GM06990 (cell line): ENCODE results near the gene ABCA7.

Experiments
- DNase-seq: peaks from one replicate; pipeline ENCODE4 v3.0.0-alpha.2; 2011; ENCODE audit not compliant: insufficient read length; ENCODE audit errors: extremely low read depth
- H3K27me3 ChIP-seq: replicated peaks from 2 replicates; pipeline ENCODE4 v1.6.0; 2011; ENCODE audit warnings: low read length; ENCODE audit not compliant: control insufficient read depth, insufficient read depth
- H3K36me3 ChIP-seq: 2 replicates; pipeline ENCODE4 v1.5.1; 2011; ENCODE audit warnings: low read length; ENCODE audit not compliant: control insufficient read depth, insufficient read depth
- H3K4me3 ChIP-seq: replicated peaks from 2 replicates; pipeline ENCODE4 v1.5.1; 2011; ENCODE audit warnings: low read depth, mild to moderate bottlenecking, control low read depth, low read length
- TF ChIP-seq, protein P1 (sequence below): IDR thresholded peaks from 2 replicates; pipeline ENCODE4 v1.5.1; 2011; ENCODE audit warnings: low read length, control low read depth, mild to moderate bottlenecking, inconsistent platforms; ENCODE audit not compliant: insufficient read depth, poor library complexity, severe bottlenecking

ABCA7 gene

DNA sequence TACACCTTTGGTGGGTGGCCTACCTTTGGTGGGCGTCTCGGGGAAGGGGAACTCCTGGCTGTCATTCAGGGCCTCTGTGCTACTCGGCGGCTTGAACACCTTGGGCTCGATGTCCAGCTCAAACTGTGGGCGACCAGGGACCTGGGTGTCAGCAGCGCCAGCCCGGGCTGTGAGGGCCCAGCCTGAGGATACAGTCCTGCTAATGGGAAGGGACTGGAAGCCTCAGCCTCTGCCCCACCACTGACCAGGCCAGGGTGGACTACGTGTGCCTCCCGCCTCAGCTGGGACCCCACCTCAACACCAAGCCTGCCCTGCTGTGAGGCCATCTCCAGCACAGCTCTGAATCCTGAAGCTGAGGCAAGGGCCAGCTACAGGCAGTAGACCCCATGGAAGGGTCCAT, 26.7 kb upstream of the ABCA7 start:
- Histone ChIP-seq H3K27me3 (no peaks in the 10 kb centered on the region), H3K4me3 (no peak overlapping the region), H3K36me3 (peaks cover 36% of the 10 kb centered on the region)
- TF ChIP-seq, protein P1, sequence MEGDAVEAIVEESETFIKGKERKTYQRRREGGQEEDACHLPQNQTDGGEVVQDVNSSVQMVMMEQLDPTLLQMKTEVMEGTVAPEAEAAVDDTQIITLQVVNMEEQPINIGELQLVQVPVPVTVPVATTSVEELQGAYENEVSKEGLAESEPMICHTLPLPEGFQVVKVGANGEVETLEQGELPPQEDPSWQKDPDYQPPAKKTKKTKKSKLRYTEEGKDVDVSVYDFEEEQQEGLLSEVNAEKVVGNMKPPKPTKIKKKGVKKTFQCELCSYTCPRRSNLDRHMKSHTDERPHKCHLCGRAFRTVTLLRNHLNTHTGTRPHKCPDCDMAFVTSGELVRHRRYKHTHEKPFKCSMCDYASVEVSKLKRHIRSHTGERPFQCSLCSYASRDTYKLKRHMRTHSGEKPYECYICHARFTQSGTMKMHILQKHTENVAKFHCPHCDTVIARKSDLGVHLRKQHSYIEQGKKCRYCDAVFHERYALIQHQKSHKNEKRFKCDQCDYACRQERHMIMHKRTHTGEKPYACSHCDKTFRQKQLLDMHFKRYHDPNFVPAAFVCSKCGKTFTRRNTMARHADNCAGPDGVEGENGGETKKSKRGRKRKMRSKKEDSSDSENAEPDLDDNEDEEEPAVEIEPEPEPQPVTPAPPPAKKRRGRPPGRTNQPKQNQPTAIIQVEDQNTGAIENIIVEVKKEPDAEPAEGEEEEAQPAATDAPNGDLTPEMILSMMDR = no peak
- no peak for DNase-seq

DNA sequence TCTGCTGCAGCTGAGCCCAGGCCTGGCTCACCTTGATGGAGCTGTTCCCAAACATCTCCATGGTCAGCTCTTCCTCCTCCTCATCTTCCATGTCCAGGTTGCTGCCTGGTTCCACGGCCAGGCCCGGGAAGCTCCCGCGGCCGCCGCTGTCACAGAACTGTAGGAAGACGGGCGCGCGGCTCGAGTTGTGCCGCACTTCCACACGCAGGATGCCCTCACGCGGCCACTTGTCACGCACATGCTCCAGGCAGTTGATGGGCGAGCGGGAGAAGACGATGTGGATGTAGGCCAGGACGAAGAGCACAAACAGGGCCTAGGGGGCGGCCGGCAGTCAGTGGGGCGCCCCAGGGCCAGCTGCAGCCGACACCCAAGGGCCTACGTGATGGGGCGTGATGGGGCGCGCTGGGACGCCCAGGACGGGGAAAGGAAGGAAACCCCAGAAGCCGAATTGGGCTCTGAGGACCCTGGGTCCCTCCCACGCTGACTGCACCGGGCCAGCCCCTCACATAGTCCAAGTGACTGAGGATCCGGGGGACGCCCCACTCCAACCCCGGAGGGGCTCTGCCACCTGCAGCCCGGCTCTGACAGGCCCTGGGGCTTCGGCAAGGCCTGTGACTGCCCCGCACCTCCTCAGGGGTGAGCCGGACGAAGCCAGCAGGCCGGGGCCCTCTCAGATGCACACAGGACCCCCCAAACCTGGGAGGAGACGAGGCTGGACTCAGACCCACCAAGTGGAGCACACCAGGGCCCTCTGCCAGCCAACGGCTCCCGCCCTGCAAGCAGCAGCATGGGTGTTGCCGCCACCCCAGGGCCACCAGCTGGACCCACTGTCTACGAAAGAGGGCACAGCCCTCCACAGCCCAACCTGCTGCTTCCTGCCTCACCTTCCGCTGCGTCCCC, 25.5 kb upstream of the ABCA7 start:
- TF ChIP-seq, protein P1 = no peak
- Histone ChIP-seq H3K36me3 (peaks cover 38% of the 10 kb centered on the region), H3K27me3 (no peaks in the 10 kb centered on the region), H3K4me3 (no peak overlapping the region)
- DNase-seq = no peak

DNA sequence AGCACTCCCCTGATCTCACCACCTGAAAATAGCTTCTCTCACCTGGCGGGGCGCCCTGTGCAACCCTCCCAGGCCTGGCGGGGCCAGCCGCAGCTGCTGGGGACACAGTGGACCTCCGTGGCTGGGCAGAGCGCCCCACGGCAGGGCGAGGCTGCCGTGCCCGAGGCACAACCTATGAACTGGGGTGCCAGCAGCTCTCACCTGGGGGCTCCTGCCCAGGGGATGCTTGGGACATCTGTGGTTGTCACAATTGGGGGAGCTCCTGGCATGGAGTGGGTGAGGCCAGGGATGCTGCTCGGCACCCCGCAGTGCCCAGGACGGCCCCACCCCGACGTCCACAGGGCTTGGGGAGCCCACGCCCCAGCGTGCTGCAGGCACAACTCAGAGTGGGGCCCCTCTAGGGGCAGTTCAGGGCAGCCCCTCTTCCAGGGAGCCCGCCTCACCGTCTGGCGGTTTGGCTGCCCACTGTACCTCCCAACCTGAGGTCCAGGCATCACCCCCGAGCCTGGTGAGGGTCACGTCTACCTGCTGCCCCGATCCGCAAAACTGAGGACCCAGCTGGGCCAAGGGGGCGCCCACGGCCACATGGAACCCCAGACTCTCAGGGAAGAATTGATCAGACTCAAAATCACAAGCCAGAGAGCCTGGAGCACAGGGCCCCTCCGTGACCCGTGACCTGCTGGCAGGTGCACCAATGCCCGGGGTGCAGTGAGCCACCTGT, 24.7 kb upstream of the ABCA7 start:
- Histone ChIP-seq H3K36me3 (peaks cover 34% of the 10 kb centered on the region), H3K27me3 (no peaks in the 10 kb centered on the region), H3K4me3 (no peak overlapping the region)
- DNase-seq = no peak
- TF ChIP-seq, protein P1 = no peak

DNA sequence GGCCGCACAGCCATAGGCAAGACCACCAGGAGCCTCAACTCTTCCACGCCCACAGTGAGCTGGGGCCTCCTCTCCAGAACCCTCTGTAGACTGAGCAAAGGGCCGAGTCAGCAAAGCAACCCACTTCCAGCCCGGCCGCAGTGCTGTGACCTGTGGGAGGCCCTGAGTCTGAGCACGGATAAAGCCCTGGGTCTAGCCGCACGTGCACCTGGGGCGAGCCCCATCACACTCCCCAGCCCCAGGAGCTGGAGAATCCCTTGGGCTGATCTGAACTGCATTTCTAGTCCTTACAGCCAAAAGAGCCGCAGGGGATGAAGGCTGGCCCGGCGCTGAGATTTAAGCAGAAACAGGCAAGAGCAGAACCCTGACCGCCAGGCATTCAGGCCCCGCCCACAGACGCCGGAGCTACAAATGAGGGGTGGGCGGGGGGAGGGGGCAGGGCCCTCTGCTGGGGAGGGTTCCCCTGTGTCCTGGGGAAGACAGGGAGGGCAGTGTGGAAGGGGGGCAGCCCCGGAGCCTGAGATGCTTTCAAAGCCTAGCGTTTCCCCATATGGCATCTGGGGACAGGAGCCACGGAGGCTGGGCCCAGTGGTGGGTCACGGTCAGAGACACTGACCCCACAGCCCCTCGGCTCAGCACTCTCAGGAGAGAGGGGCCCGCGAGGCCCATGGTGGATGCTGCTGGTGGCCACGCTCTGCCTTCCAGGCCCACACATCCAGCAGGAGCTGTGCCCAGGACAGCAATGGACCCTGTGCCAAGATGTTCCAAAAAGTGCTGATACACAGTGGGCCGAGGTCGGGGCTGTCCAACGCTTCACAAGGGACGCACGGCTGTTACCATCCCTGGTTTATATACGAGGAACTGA, 23.9 kb upstream of the ABCA7 start:
- Histone ChIP-seq H3K36me3 (peaks cover 28% of the 10 kb centered on the region), H3K4me3 (no peak overlapping the region), H3K27me3 (no peaks in the 10 kb centered on the region)
- no peak for DNase-seq
- TF ChIP-seq, protein P1 = no peak

DNA sequence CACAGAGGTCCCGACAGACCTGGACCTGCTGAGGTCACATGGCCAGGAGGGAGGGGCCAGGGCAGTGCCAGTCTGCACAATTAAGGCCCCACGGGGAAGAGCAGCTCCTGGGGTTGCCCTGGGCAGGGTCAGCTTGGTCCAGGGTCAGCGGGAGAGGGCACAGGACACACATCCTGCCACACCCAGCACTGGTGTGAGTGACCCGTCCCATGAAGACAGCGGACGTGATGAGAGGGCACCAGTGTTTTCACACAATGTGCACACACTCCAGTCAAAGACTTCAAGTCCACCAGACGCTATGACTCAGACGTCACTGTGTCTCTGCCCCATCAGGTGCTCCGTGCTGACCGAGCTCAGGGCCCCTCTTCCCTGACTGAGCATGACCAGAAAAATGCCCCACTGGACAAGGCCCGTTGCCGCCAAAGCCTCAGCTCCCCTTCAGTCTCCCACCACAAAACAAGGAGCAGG, 23.2 kb upstream of the ABCA7 start:
- peak overlapping the region; percentile 45 for H3K4me3 ChIP-seq
- H3K36me3 ChIP-seq = peaks cover 28% of the 10 kb centered on the region
- H3K27me3 ChIP-seq = no peaks in the 10 kb centered on the region
- DNase-seq = no peak
- TF ChIP-seq, protein P1 = no peak
